GM23248 (cell line): ENCODE results near the gene TRPV2. TPM values are rescaled to one million over a fixed set of nuclear protein-coding genes. Genes with fewer than 3 reads are reported as not detected.
"Not testable (repeated sequence)": the region's sequence is repeated elsewhere in the genome, so short reads cannot be mapped to it uniquely, and the experiment has no call there.

Source experiments
- DNase-seq: peaks from one replicate; pipeline ENCODE4 v3.0.0-alpha.2; 2015
- H2AFZ ChIP-seq: fragments of 200-600 bp; sonication (generic); 2 replicates; pipeline ENCODE4 v1.6.1; 2016; ENCODE audit warnings: antibody characterized with exemption
- H3F3A ChIP-seq: fragments of 200-600 bp; sonication (generic); 2 replicates; pipeline ENCODE4 v1.6.1; 2016; ENCODE audit warnings: mild to moderate bottlenecking, antibody characterized with exemption, mixed run types; ENCODE audit not compliant: insufficient read depth
- H3K27ac ChIP-seq: fragments of 200-600 bp; sonication (generic); 2 replicates; pipeline ENCODE4 v1.5.1; 2016; ENCODE audit warnings: mild to moderate bottlenecking
- H3K27me3 ChIP-seq: fragments of 200-600 bp; sonication (generic); replicated peaks from 2 replicates; pipeline ENCODE4 v1.6.1; 2016; ENCODE audit warnings: mild to moderate bottlenecking; ENCODE audit not compliant: insufficient read depth
- H3K36me3 ChIP-seq: fragments of 200-600 bp; sonication (generic); 2 replicates; pipeline ENCODE4 v1.6.1; 2016; ENCODE audit warnings: low read depth, mild to moderate bottlenecking
- H3K4me1 ChIP-seq: fragments of 200-600 bp; sonication (generic); 2 replicates; pipeline ENCODE4 v1.6.1; 2016; ENCODE audit warnings: mild to moderate bottlenecking; ENCODE audit not compliant: insufficient read depth
- H3K4me2 ChIP-seq: fragments of 200-600 bp; sonication (generic); one replicate; pipeline ENCODE4 v1.6.1; 2016; ENCODE audit warnings: mild to moderate bottlenecking; ENCODE audit not compliant: unreplicated experiment
- H3K4me3 ChIP-seq: fragments of 200-600 bp; sonication (generic); 2 replicates; pipeline ENCODE4 v1.5.1; 2016; ENCODE audit warnings: mild to moderate bottlenecking
- H3K79me2 ChIP-seq: fragments of 200-600 bp; sonication (generic); 2 replicates; pipeline ENCODE4 v1.6.1; 2016; ENCODE audit warnings: mild to moderate bottlenecking; ENCODE audit not compliant: insufficient read depth
- H3K9ac ChIP-seq: fragments of 200-600 bp; sonication (generic); 2 replicates; pipeline ENCODE4 v1.6.1; 2016; ENCODE audit warnings: mild to moderate bottlenecking
- H3K9me2 ChIP-seq: fragments of 200-600 bp; sonication (generic); 2 replicates; pipeline ENCODE4 v1.6.1; 2016; ENCODE audit warnings: mixed run types, mild to moderate bottlenecking, moderate library complexity; ENCODE audit not compliant: insufficient read depth
- H3K9me3 ChIP-seq: fragments of 200-600 bp; sonication (generic); one replicate; pipeline ENCODE4 v1.6.1; 2017; ENCODE audit warnings: low read depth
- H4K20me1 ChIP-seq: fragments of 200-600 bp; sonication (generic); 2 replicates; pipeline ENCODE4 v1.6.0; 2016; ENCODE audit not compliant: insufficient read depth
- EZH2 ChIP-seq: fragments of 200-600 bp; sonication (generic); IDR thresholded peaks from 2 replicates; pipeline ENCODE4 v1.6.1; 2018; ENCODE audit warnings: antibody characterized with exemption, mild to moderate bottlenecking; ENCODE audit not compliant: insufficient read depth, poor library complexity, severe bottlenecking
- EZH2phosphoT487 ChIP-seq: fragments of 200-600 bp; sonication (generic); IDR thresholded peaks from 2 replicates; pipeline ENCODE4 v1.6.1; 2018; ENCODE audit warnings: antibody characterized with exemption, moderate library complexity, mild to moderate bottlenecking, low read depth; ENCODE audit not compliant: insufficient read depth
- WGBS, 2 experiments: methylation state at CpG; one replicate each; pipeline ENCODE4 v1.1.6; 2015 to 2017; ENCODE audit warnings: low lambda C conversion rate in 2 of 2, low coverage in 1 of 2; ENCODE audit errors: missing lambda C conversion rate in 2 of 2; 5-methylcytosine and 5-hydroxymethylcytosine counted together
- in situ Hi-C: fragments of 300-500 bp; cut with MboI; formaldehyde crosslinking; loops from 2 replicates; pipeline ENCODE4 v1.15.0; 2020
- polyA plus RNA-seq: library from polyadenylated mRNA; unstranded; fragments of >200 nt; fragmentation: Nextera tagmentation; extraction: Ambion mirVana; gene quantifications from 2 replicates; pipeline ENCODE4 v1.2.1, GENCODE V29; 2016
- total RNA-seq: library from RNA; depleted of rRNA; stranded (reverse); fragments of >200 nt; shearing (Covaris generic); gene quantifications from 2 replicates; pipeline ENCODE4 v1.2.3, GENCODE V29; 2014

The TRPV2 gene
- total and polyA plus RNA-seq, 2 experiments from 2014 or later, result 19.6 to 23.9 TPM

DNA sequence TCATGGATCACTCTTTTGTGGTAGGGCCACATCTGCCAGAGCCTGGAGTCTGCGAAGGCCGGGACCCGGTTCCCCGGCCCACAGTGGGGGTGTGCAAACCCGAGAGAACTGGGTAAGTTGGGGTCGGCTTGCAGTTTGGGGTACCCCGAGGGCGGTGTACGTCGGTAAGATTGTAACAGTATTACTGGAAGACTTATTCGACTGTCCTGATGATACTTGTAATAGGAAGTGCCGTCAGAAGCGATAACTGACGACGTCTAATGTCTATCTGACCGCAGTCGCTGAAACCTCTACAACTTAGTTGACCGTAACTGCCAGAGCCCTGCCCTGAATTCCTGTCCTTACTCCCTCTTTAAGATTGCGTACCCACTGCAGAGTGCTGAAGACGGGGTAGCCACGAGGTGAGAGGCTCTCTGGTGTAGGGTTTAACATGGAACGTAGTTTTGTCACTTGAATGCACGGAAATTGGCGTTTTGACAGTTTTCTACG lies 24.0 kb downstream of the TRPV2 start:
- H3K79me2 ChIP-seq, result peaks cover 44% of the 10 kb centered on the region
- peak overlapping the region; percentile 50; the same call in 1 of the 2 replicates for H2AFZ ChIP-seq
- peaks cover 32% of the 10 kb centered on the region for H3K36me3 ChIP-seq
- no peaks in the 10 kb centered on the region for H4K20me1 ChIP-seq
- peaks cover 40% of the 10 kb centered on the region for H3F3A ChIP-seq
- no peak for TF ChIP-seq EZH2
- no peak for TF ChIP-seq EZH2phosphoT487
- no peaks in the 10 kb centered on the region for H3K9me2 ChIP-seq
- peak overlapping the region; percentile 99 for H3K4me3 ChIP-seq
- no peaks in the 10 kb centered on the region for H3K27me3 ChIP-seq
- 1 to 2% methylated on average over 25 of the region's 25 CpGs for WGBS, 2 experiments
- H3K4me1 ChIP-seq, result peaks cover 29% of the 10 kb centered on the region
- peak overlapping the region; percentile 94 for H3K9ac ChIP-seq
- in situ Hi-C loops, result no loop called here
- peak; percentile 48 for DNase-seq
- peak overlapping the region; percentile 96 for H3K4me2 ChIP-seq
- H3K27ac ChIP-seq, result peak overlapping the region; percentile 66
- H3K9me3 ChIP-seq, result no peaks in the 10 kb centered on the region

DNA sequence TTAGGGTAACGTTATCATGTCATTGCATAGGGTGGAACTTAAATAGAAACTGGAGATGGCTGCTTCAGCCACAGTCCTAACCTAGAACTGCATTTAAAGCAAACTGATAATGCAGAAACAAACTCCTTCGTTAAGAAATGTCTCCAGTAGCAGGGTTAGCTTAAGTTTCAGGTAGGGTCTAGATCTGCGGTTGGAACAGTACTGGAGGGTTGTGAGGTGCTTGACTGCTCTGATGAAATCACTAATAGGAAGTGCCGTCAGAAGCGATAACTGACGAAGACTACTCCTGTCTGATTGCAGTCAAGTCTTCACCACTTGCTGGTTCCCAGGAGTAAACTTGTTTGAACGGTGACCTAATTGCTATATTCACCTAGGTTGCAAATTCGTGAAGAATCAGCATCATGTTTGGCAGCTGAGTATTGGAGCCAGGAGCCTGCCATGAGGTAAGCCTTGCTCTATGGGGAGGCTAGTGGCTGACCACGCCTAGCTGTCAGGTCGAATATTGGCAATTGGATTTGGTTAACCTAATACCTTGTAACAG lies 24.5 kb downstream of the TRPV2 start:
- Histone ChIP-seq H3K27ac (peak overlapping the region; percentile 66), H3K4me1 (peaks cover 29% of the 10 kb centered on the region), H3K79me2 (peaks cover 44% of the 10 kb centered on the region), H3K9me2 (no peaks in the 10 kb centered on the region), H3K36me3 (peaks cover 32% of the 10 kb centered on the region), H2AFZ (no peak overlapping the region), H4K20me1 (no peaks in the 10 kb centered on the region), H3K4me3 (peak overlapping the region; percentile 99), H3K27me3 (no peaks in the 10 kb centered on the region), H3K4me2 (peak overlapping the region; percentile 96), H3K9me3 (no peaks in the 10 kb centered on the region), H3F3A (peaks cover 43% of the 10 kb centered on the region), H3K9ac (peak overlapping the region; percentile 94)
- TF ChIP-seq EZH2phosphoT487, result no peak
- TF ChIP-seq EZH2, result no peak
- in situ Hi-C loops, result no loop called here
- WGBS, 2 experiments, result 7 to 10% methylated on average over 10 of the region's 10 CpGs
- DNase-seq, result peak; percentile 37

DNA sequence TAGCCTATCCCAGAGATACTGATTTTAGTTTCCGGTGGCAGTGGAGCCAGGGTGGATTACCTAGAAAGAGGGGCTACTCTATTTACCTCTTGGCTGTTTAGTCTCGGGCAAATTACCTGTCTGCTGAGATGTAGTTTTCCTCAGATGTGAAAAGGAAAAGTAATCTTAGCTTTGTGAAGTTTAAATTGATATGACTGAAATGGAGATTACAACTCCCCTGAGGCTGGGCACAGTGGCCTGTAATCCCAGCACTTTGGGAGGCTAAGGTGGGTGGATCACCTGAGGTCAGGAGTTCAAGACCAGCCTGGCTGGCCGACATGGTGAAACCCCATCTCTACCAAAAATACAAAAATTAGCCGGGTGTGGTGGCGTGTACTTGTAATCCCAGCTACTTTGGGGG lies 25.0 kb downstream of the TRPV2 start:
- Histone ChIP-seq H3F3A (peaks cover 48% of the 10 kb centered on the region), H3K27ac (peak overlapping the region; percentile 66), H3K4me3 (peak overlapping the region; percentile 99), H3K9ac (peak overlapping the region; percentile 94), H3K36me3 (peaks cover 34% of the 10 kb centered on the region), H3K4me1 (peaks cover 29% of the 10 kb centered on the region), H3K4me2 (peak overlapping the region; percentile 96), H3K79me2 (peaks cover 44% of the 10 kb centered on the region)
- H4K20me1 ChIP-seq, in situ Hi-C loops, H3K9me2 ChIP-seq, DNase-seq, H3K9me3 ChIP-seq, H3K27me3 ChIP-seq, H2AFZ ChIP-seq: not testable (repeated sequence)
- WGBS, 2 experiments, result 59 to 67% methylated on average over 5 of the region's 5 CpGs

DNA sequence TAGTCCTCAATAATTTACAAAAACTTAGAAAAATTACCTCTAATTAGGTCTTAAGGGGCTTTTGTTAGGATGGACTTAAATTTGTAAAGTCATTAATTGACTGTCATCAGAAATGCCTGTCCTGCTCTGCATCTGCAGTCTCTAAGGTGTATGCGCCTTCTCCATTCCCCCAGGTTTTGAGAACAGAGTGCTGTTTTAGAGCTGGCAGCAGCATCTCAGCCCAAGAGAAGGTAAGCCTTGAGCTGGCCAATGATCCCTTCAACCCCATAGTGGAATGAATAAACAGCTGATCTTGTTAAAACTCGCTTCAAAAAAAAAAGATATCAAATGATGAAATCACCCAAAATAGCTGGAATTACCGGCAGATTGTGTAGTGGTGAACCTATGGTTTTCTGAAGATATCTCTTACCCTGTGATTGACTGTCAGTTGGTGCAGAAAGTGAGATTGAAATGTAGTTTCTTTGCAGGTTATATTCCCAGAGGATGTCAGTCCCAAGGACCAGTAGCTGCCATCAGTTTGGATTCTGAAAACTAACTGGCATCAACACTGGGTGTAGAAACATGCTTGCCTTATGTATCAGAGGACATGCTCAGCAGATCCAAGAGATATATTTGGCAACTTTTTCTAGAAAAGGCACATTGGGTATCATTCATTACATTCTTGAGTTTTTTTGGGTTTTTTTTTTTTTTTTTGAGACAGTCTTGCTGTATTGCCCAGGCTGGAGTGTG lies 25.7 kb downstream of the TRPV2 start:
- 0 out of 2 replicates have a peak, but pooled peaks cover 7% of the 10 kb centered on the region for H4K20me1 ChIP-seq
- 49 to 50% methylated on average over 3 of the region's 3 CpGs for WGBS, 2 experiments
- no peaks in the 10 kb centered on the region for H3K9me3 ChIP-seq
- in situ Hi-C loops, result no loop called here
- no peaks in the 10 kb centered on the region for H3K27me3 ChIP-seq
- no peak for TF ChIP-seq EZH2
- H3K4me1 ChIP-seq, result peaks cover 29% of the 10 kb centered on the region
- H3K9ac ChIP-seq, result peak overlapping the region; percentile 94
- no peaks in the 10 kb centered on the region for H3K9me2 ChIP-seq
- peaks cover 39% of the 10 kb centered on the region for H3K36me3 ChIP-seq
- no peak overlapping the region for H2AFZ ChIP-seq
- H3K4me2 ChIP-seq, result peak overlapping the region; percentile 96
- peak overlapping the region; percentile 99 for H3K4me3 ChIP-seq
- peaks cover 55% of the 10 kb centered on the region for H3F3A ChIP-seq
- H3K27ac ChIP-seq, result peak overlapping the region; percentile 66
- peak; percentile 61 for DNase-seq
- peaks cover 44% of the 10 kb centered on the region for H3K79me2 ChIP-seq
